Measurements from ENCODE around the gene FAM222A.

FAM222A gene

DNA sequence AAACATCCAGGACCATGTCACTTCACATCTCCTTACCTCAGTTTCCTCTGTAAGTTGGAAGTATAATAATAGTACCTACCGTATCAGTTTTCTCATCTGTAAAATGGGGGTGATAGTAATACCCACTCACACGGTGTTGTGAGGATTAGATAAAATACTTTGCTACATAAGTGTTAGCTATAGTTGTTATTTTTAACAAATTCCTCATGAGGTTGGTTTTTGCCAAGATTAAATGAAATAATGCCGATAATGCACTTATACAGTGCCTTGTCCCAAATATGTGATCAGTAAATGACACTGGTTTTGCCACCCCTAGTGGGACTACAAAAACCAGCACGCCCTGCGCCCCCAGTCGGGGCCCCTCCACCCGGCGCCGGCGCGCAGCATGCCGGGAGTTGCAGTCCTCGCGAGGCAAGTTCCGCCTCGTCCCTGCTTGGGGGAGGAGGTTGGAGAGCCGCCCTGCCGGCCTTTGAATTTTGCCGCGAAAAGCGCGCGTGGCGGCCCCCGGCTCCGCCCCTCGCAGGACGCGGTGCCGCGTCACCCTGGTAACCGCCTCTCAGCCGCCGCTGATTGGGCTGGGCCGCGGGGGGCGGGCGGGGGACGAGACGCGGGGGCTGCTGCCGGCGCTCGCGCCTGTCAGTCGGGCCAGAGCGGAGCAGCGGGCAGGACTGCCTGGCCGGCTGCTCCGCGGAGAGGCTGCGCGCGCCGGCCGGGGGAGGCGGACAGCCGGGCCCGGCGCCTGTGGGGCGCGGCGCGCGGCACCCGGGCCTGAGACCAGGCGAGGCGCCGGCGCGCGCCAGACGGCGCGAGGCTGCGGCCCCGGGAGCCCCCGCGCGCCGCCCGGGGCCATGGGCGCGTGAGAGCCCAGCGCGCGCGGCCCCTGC is at the start of gene FAM222A:
TSS of gene FAM222A (plus strand) at position 639 of the 884 bp plus-strand sequence. CDS start 30,322 bp downstream, outside the sequence.
- DNase-seq = peak; percentile 97

GRCh38 chr12:109664402-109664801 is 49.2 kb upstream of the FAM222A start:
- DNase-seq = no peak

DNA sequence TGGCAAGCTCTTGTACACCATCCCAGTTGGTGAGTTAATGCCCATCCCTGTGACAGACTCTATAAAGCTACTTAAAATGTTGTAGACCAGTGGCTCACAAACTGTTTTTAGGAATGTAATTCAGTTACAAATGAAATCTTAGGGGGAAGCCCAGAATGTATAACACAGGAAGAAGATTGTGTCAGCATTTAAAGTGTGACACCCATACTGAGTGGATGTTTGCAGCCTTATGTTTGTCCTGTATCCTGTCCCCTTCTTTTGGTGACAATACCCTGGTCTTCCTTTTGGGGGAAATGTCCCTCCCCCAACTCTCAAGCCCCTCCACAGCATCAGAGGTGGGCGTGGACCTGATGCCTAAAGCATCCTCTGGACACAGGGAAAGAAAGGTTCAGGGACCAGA is 47.6 kb upstream of the FAM222A start:
- no peak for DNase-seq

DNA sequence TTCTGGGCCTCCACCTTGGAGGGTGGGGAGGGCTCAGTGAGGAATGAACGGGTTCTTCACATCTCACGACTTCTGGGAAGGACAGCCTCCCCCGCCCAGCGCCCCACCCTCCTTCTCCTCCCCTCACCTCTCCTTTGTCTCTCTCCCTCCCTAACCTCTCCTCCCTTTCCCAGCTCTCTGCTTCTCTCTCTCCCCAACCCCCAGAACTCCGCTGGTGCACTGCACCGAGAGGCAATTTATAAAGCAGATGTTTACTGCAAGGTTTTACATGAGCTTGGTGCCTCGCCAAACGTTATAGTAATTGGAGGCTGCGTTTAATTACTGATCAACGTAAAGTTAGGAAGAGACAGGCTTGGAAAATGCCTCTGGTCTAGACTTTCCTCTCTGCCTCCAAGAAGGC is 42.9 kb upstream of the FAM222A start:
- DNase-seq = peak; percentile 81

DNA sequence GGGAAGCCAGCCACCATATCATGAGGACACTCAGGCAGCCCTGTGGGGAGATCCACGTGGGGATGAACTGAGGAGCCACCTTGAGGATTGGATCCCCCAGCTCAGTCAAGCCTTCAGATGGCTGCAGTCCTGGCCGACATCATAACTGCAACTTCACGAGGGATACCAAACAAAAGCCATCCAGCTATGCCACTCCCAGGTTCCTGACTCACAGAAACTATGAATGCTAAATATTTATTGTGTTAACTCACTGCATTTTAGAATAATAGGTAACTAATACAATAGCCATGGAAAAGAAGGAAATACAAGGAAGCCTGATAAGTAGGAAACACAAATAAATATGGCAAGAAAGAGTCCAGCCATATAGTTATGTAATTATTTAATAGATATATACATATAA is 42.1 kb upstream of the FAM222A start:
- no peak for DNase-seq

DNA sequence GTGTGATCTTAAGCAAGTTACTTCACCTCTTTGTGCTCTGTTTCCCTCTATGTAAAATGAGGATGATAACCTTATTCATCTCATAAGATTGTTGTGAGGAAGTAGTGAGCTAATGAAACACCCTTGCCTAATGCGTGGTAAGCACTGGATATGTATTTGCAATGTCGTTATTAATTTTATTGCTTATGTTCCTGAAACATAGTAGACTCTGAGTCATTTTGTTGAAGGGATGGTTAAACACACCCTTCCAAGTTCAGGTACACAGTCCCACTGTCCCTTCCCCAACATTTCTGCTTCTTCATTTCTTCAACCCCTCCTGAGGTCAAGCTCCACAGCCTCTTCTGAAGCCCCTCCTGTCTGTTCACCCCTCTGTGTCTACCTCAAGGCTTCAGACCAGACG is 40.2 kb upstream of the FAM222A start:
- DNase-seq = no peak

DNA sequence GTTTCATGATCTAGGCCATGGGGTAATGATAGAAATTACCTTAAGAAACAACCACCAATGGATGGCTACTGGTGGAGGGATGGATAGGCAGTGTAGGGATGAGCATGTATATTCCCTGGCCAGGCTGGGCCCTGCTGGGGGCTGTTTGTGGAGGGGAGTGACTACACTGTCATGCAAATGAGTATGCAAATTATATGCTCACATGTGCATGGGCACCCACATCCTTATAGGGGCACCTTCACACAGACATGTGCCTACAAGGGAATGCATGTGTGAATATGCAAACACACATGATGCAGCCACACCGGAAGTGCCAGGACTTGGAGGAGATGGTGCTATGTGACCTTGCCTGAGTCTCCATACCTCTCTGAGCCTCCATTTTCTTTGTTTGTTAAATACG is 39.7 kb upstream of the FAM222A start:
- DNase-seq = no peak

GRCh38 chr12:109675411-109675810 is 38.2 kb upstream of the FAM222A start:
- DNase-seq = no peak

GRCh38 chr12:109677279-109677691 is 36.3 kb upstream of the FAM222A start:
- peak; percentile 98 for DNase-seq

DNA sequence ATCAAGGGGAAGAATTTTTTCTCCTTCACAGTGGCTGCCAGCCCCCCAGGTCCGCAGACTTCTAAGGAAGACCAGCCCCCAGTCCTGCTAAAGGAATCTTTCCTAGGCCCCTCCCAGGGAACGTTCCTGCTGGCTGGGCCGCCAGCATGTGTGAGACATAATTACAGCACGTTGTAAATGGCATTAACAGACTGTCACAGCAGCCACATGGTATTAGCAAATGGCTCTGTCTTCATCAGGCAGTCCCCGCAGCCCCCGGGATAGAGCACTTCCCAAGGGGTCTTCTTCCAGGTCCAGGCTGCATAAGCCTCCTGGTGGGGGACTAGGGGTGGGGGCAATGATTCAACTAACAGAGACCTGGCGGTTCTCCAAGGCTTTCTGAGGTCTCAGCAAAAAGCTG is 34.9 kb upstream of the FAM222A start:
- no peak for DNase-seq

DNA sequence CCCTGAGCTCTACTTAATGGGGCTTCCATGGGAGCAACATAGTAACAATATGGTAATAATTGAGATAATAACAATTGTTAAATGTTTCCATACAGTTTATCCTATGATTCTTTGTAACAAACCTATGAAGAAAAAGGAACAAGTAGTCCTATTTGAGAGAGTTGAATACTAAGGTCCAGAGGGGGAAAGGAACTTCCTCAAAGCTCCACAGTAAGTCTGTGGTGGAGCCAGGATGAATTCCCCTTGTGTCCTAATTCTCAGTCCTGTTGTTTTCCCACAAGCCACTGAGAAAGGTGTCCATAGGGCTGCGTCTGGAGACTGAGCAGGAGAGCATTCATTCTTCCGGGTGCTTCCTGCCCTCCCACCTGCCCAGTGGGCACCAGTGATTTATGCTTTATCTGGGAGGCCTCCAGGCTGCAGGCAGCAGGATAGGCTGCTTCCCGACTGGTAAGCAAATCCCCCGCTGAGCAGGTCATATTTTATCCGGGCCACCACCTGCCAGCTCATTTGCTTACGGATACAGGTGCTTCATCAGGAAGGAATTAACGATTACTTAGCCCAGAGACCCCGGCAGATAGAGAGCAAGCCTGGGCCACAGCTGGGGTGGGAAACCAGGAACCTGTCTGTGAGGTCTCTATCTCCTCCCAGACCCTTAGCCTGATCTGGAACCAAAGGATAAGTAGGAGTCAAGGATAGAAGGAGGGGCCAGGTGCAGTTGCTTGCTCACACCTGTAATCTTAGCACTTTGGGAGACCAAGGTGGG is 33.9 kb upstream of the FAM222A start:
- peak; percentile 63 for DNase-seq

DNA sequence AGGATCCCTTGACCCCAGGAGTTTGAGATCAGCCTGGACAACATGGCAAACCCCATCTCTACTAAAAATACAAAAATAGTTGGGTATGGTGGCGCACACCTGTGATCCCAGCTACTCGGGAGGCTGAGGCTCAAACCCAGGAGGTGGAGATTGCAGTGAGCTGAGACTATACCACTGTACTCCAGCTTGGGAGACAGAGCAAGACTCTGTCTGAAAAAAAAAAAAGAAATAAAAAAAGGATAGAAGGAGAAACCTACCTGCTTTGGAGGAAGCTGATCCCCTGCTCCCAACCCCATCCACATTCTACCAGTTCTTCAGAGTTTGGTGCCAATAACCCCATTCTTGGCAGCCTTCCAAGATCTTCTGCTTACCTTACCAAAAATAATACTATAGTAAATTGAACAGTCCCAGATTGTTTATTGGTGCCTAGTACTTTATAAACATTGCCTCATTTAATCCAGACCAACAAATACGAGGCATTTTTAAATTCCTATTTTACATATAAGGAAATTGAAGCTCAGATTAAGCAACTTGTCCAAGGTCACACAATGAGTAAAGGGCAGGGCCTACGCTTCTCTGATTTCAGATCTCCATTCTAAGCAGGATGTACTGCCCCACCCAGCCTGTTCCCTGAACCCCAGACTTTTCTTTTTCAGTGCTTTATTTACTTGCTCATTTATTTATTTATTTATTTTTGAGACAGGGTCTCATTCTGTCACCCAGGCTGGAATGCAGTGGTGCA is 33.2 kb upstream of the FAM222A start:
- peak; percentile 48 for DNase-seq

DNA sequence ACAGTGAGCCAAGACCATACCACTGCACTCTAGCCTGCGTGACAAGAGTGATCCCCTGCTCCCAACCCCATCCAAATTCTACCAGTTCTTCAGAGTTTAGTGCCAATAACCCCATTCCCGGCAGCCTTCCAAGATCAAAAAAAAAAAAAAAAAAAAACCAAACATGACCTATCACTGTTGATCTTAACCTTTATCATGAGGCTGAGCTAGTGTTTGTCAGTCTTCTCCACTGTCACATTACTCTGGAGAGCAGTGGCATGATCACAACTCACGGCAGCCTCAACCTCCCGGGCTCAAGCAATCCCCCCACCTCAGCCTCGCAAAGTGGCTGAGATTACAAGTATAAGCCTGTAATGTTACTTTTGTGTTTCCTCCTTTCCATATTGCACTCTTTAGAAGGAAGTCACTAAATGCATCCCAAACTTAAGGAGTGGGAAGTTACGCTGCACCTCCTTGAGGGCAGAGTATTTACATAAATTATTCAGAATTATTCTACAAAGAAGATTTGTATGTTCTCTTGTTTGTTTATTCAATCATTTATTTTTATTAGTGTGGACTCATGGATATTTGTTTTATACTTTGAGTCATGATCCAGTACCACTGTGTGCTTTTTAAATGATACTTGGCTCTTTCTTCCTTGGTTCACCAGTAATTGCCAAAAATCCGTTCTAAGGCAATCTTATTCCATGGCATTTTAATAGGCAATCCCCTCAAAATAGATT is 31.5 kb upstream of the FAM222A start:
- DNase-seq = no peak

DNA sequence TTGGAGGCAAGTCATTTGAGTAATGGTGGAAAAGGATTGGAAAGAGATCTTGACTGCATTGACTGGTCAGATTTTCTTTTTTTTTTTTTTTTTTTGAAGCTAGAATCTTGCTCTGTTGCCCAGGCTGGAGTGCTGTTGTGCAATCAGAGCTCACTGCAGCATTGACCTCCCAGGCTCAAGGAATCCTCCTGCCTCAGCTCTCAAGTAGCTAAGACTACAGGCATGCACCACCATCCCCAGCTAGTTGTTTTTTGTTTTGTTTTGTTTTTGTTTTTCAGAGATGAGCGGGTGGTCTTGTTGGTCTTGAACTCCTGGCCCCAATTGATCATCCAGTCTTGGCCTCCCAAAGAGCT is 30.9 kb upstream of the FAM222A start:
- no peak for DNase-seq

- no peak for DNase-seq
Observed at GRCh38 chr12:109683316-109683715, 30.3 kb upstream of the FAM222A start.

GRCh38 chr12:109685574-109686447 is 27.8 kb upstream of the FAM222A start:
- no peak for DNase-seq

- no peak for DNase-seq
Observed at GRCh38 chr12:109686523-109686922, 27.1 kb upstream of the FAM222A start.

GRCh38 chr12:109687250-109687649 is 26.4 kb upstream of the FAM222A start:
- DNase-seq = no peak

GRCh38 chr12:109689426-109689825 is 24.2 kb upstream of the FAM222A start:
- no peak for DNase-seq

DNA sequence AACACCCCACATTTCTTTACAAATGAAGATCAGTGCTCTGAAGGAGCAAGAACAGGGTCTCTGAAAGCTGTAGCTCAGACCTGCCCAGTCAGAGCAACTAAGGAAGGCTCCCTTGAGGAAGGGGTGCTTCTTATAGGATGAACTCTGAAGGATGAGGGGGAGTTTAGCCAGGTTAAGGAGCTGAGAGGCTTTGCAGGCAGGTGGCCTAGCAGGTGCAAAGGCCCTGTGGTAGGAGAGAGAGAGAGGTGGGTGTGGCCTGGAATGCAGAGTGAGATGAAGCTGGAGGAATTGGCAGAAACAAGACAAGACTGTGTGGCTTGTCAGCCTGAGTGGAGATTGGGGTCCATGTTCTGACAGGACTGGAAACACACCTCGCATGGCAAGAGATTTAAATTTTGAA is 20.5 kb upstream of the FAM222A start:
- DNase-seq = no peak

Data from NCI-H1105 treated with DMSO at 0.1 percent for 48 hours (cell line).